MM.1S (cell line): ENCODE data around the gene ATP2B1.

Source experiments
- DNase-seq: peaks from one replicate; pipeline ENCODE4 v3.0.0-alpha.2; 2015
- H2AFZ ChIP-seq: fragments of 300-600 bp; sonication (generic); 2 replicates; pipeline ENCODE4 v1.6.0; 2016; ENCODE audit warnings: antibody characterized with exemption, low read length
- H3F3A ChIP-seq: fragments of 300-600 bp; sonication (generic); 2 replicates; pipeline ENCODE4 v1.6.1; 2016; ENCODE audit warnings: mild to moderate bottlenecking, antibody characterized with exemption, low read length, moderate library complexity, mixed read lengths; ENCODE audit not compliant: insufficient read depth
- H3K27ac ChIP-seq: fragments of 300-600 bp; sonication (generic); 2 replicates; pipeline ENCODE4 v1.5.1; 2016; ENCODE audit warnings: mild to moderate bottlenecking, low read length
- H3K27me3 ChIP-seq: fragments of 300-600 bp; sonication (generic); replicated peaks from 2 replicates; pipeline ENCODE4 v1.6.0; 2016; ENCODE audit warnings: low read length; ENCODE audit not compliant: insufficient read depth
- H3K36me3 ChIP-seq: fragments of 300-600 bp; sonication (generic); replicated peaks from 2 replicates; pipeline ENCODE4 v1.6.1; 2016; ENCODE audit warnings: mild to moderate bottlenecking, low read length, mixed read lengths; ENCODE audit not compliant: insufficient read depth
- H3K4me1 ChIP-seq: fragments of 300-600 bp; sonication (generic); 2 replicates; pipeline ENCODE4 v1.6.1; 2016; ENCODE audit warnings: low read length, mixed read lengths
- H3K4me2 ChIP-seq: fragments of 300-600 bp; sonication (generic); 2 replicates; pipeline ENCODE4 v1.6.0; 2016; ENCODE audit warnings: low read depth, low read length
- H3K4me3 ChIP-seq: fragments of 300-600 bp; sonication (generic); 2 replicates; pipeline ENCODE4 v1.5.1; 2016; ENCODE audit warnings: low read length, mixed read lengths
- H3K79me2 ChIP-seq: fragments of 300-600 bp; sonication (generic); 2 replicates; pipeline ENCODE4 v1.6.1; 2016; ENCODE audit warnings: mixed run types, low read length, mixed read lengths
- H3K9ac ChIP-seq: fragments of 300-600 bp; sonication (generic); 2 replicates; pipeline ENCODE4 v1.6.1; 2016; ENCODE audit warnings: low read length, mixed read lengths
- H3K9me2 ChIP-seq: fragments of 300-600 bp; sonication (generic); replicated peaks from 2 replicates; pipeline ENCODE4 v1.6.1; 2016; ENCODE audit warnings: mild to moderate bottlenecking, low read length, mixed read lengths; ENCODE audit not compliant: insufficient read depth
- H3K9me3 ChIP-seq: fragments of 300-600 bp; sonication (generic); replicated peaks from 2 replicates; pipeline ENCODE4 v1.6.1; 2016; ENCODE audit warnings: mild to moderate bottlenecking, low read length, mixed read lengths; ENCODE audit not compliant: insufficient read depth
- H4K20me1 ChIP-seq: fragments of 300-600 bp; sonication (generic); 2 replicates; pipeline ENCODE4 v1.6.1; 2016; ENCODE audit warnings: mild to moderate bottlenecking, low read length, moderate library complexity, mixed read lengths; ENCODE audit not compliant: insufficient read depth
- EZH2 ChIP-seq: fragments of 300-600 bp; sonication (generic); optimal IDR thresholded peaks from 2 replicates; pipeline ENCODE3; 2017; ENCODE audit warnings: low read depth, mild to moderate bottlenecking, antibody characterized with exemption, low read length, mixed read lengths
- EZH2phosphoT487 ChIP-seq: fragments of 300-600 bp; sonication (generic); IDR thresholded peaks from 2 replicates; pipeline ENCODE4 v1.6.1; 2018; ENCODE audit warnings: antibody characterized with exemption, low read length
- TF ChIP-seq, protein P1 (sequence below): fragments of 300-600 bp; sonication (generic); IDR thresholded peaks from 2 replicates; pipeline ENCODE4 v1.5.1; 2016; ENCODE audit warnings: antibody characterized with exemption, low read length, mixed read lengths

The ATP2B1 gene

DNA sequence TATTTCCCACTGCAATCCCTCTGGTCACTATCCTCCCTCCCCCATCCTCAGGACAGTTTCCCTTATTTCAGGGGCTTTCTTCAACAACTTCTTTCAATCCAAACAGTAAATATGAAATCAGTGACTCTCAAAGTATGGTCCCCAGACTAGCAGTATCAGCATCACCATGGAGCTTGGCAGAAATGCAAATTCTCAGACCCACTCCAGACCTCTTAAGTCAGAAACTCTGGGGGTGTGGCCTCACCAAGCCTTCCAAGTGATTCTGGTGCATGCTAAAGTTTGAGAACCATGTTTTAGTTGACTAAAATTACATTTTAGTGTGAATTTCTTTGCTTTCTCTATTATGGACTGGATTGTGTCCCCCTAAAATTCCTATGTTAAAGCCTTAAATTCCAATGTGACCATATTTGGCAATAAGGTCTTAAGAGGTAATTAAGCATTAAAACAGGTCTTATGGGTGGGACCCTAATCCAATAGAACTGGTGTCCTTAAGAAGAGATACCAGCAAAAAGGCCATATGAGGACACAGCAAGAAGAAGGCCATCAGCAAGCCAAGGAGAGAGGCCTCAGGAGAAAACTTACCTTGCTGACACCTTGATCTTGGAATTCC is 23.2 kb downstream of the ATP2B1 start:
- no peaks in the 10 kb centered on the region for H3K9me3 ChIP-seq

DNA sequence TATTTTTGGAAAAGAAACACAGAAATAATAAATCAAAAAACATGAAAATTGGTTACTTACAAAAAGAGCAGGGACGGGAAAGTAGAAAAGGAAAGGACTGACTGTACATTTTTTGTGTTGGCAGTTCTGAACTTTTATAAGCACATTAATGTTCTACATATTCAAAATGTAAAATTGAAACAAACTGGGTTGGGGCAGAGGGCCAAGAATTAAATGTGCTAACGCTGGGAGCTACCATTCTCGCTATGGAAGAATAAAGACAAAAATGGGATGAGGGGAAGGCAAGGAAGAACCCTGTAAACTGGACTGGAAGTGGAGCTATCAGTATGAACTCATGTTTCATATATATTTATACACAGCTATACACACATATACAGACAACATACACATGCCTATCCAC is 24.5 kb downstream of the ATP2B1 start:
- no peaks in the 10 kb centered on the region for H4K20me1 ChIP-seq
- H2AFZ ChIP-seq: no peak overlapping the region
- TF ChIP-seq EZH2phosphoT487 (no peak), EZH2 (no peak)
- TF ChIP-seq, protein P1, sequence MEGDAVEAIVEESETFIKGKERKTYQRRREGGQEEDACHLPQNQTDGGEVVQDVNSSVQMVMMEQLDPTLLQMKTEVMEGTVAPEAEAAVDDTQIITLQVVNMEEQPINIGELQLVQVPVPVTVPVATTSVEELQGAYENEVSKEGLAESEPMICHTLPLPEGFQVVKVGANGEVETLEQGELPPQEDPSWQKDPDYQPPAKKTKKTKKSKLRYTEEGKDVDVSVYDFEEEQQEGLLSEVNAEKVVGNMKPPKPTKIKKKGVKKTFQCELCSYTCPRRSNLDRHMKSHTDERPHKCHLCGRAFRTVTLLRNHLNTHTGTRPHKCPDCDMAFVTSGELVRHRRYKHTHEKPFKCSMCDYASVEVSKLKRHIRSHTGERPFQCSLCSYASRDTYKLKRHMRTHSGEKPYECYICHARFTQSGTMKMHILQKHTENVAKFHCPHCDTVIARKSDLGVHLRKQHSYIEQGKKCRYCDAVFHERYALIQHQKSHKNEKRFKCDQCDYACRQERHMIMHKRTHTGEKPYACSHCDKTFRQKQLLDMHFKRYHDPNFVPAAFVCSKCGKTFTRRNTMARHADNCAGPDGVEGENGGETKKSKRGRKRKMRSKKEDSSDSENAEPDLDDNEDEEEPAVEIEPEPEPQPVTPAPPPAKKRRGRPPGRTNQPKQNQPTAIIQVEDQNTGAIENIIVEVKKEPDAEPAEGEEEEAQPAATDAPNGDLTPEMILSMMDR: no peak
- no peak for DNase-seq
- no peaks in the 10 kb centered on the region for H3K9me2 ChIP-seq
- H3F3A ChIP-seq: no peaks in the 10 kb centered on the region
- H3K4me1 ChIP-seq: no peaks in the 10 kb centered on the region
- H3K27me3 ChIP-seq: no peaks in the 10 kb centered on the region
- no peaks in the 10 kb centered on the region for H3K9me3 ChIP-seq
- H3K36me3 ChIP-seq: no peaks in the 10 kb centered on the region
- H3K79me2 ChIP-seq: peaks cover 77% of the 10 kb centered on the region
- no peak overlapping the region for H3K9ac ChIP-seq
- no peak overlapping the region for H3K4me2 ChIP-seq
- no peak overlapping the region for H3K27ac ChIP-seq
- no peak overlapping the region for H3K4me3 ChIP-seq

More for the DNA sequence above, 23.2 kb downstream of the ATP2B1 start:
- DNase-seq: no peak
- Histone ChIP-seq H3K36me3 (no peaks in the 10 kb centered on the region), H2AFZ (no peak overlapping the region), H3K4me3 (no peak overlapping the region), H3K9me2 (no peaks in the 10 kb centered on the region), H3K27ac (no peak overlapping the region), H3K27me3 (no peaks in the 10 kb centered on the region), H3K9ac (no peak overlapping the region), H3F3A (no peaks in the 10 kb centered on the region), H3K4me2 (no peak overlapping the region), H3K79me2 (peaks cover 77% of the 10 kb centered on the region), H4K20me1 (no peaks in the 10 kb centered on the region), H3K4me1 (no peaks in the 10 kb centered on the region)
- TF ChIP-seq EZH2 (no peak), EZH2phosphoT487 (no peak)
- TF ChIP-seq, protein P1: no peak

DNA sequence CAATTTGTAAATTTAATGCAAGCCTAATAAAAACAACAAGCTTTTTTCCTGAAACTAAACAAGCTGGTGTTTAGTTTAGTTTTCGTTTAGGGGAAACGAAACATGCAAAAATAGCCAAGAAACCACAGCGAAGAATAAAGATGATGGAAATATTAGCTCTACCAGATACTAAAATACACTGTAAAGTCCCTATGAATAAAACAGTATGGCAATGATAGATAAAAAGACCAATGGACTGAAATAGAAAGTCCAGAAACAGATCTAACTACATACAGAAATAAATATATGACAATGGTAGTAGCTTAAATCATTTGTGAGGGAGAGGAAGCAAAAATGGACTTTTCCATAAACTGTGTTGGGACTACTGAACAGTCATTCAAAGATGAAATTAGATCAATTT is 26.4 kb downstream of the ATP2B1 start:
- H3F3A ChIP-seq: no peaks in the 10 kb centered on the region
- no peaks in the 10 kb centered on the region for H4K20me1 ChIP-seq
- DNase-seq: no peak
- H3K9me2 ChIP-seq: no peaks in the 10 kb centered on the region
- no peak for TF ChIP-seq EZH2phosphoT487
- TF ChIP-seq, protein P1: no peak
- TF ChIP-seq EZH2: no peak
- H3K4me1 ChIP-seq: no peaks in the 10 kb centered on the region
- no peak overlapping the region for H3K9ac ChIP-seq
- peaks cover 78% of the 10 kb centered on the region for H3K79me2 ChIP-seq
- H3K4me2 ChIP-seq: no peak overlapping the region
- no peak overlapping the region for H2AFZ ChIP-seq
- no peak overlapping the region for H3K27ac ChIP-seq
- no peaks in the 10 kb centered on the region for H3K27me3 ChIP-seq
- H3K4me3 ChIP-seq: no peak overlapping the region
- no peaks in the 10 kb centered on the region for H3K36me3 ChIP-seq
- no peaks in the 10 kb centered on the region for H3K9me3 ChIP-seq
